GM12801 (cell line): ENCODE data around the gene KIF26B.

Experiments
- TF ChIP-seq, protein P1 (sequence below): IDR thresholded peaks from one replicate; pipeline ENCODE4 v1.5.1; 2011; ENCODE audit warnings: control low read depth; ENCODE audit not compliant: insufficient read length; ENCODE audit errors: extremely low read depth

Gene KIF26B

DNA sequence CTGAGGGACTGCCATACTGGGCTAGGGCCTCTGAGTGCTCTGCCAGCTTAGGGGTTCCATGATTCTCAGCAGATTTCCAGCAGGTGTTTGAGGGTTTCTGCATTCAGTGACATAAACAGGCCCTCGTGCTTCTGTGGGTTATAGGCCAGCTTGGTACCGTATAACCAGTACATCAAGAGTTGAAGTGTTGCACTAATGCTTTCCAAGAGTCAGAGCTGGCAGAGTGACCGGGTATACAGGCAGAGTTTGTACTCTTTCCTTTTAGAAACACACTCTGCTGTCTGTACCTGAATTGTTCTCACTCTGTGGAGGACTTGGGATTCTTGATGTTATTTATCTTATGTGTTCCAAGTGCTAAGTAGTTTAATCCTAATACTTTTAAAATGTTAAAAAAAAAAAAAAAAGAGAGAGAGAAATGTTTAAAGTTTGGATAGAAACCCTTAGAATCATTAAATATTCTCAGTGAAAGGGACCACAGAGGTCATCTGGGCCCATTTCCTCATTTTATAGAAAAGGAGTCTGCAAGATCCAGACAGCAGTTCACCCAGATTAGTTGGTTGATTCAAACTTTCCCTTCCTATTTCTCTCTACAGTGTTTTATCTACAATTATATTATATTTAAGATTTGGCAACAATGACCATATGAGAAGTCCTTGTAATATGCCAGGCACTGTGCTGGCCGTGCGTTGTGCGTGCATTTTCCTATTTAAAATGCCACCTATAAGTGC, 325.8 kb downstream of the KIF26B start:
- TF ChIP-seq, protein P1, sequence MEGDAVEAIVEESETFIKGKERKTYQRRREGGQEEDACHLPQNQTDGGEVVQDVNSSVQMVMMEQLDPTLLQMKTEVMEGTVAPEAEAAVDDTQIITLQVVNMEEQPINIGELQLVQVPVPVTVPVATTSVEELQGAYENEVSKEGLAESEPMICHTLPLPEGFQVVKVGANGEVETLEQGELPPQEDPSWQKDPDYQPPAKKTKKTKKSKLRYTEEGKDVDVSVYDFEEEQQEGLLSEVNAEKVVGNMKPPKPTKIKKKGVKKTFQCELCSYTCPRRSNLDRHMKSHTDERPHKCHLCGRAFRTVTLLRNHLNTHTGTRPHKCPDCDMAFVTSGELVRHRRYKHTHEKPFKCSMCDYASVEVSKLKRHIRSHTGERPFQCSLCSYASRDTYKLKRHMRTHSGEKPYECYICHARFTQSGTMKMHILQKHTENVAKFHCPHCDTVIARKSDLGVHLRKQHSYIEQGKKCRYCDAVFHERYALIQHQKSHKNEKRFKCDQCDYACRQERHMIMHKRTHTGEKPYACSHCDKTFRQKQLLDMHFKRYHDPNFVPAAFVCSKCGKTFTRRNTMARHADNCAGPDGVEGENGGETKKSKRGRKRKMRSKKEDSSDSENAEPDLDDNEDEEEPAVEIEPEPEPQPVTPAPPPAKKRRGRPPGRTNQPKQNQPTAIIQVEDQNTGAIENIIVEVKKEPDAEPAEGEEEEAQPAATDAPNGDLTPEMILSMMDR: no peak

DNA sequence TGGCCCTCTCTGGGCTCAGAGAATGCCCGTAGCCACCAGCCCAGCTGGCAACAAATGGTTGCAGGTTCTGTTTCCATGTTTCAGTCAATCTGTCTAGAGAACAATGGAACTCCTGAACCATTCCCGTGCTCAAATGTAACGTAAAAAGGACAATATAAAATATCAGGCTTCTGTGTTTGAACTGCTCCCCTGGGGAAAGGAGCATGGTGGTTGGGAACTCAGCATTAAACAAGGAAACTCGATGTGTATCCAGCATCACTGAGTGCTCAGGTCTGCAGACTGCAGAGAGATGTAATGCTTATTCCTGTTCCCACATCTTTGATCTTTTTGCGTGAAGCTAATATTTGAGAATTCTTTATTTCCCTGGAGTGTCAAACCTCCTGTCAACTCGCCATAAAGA, 326.5 kb downstream of the KIF26B start:
- TF ChIP-seq, protein P1: no peak

DNA sequence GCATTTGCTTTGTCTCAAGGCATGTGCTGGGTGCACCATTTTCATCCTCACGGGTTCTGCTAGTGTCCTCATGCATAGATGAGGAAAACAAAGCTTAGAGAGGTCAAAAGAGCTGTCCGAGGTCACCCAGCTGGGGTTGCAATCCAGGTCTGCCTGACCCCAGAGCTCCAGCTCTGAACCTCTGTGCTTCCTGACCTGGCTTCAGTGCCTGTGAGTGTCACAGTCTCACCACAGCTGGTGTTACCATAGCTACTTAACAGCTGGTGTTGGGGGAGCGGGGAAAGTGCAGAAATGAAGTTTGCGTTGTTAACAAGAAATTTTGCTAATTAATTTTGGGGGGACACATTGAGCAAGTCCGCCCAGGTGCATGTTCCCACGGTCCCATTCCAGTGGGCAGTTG, 328.5 kb downstream of the KIF26B start:
- TF ChIP-seq, protein P1: no peak

DNA sequence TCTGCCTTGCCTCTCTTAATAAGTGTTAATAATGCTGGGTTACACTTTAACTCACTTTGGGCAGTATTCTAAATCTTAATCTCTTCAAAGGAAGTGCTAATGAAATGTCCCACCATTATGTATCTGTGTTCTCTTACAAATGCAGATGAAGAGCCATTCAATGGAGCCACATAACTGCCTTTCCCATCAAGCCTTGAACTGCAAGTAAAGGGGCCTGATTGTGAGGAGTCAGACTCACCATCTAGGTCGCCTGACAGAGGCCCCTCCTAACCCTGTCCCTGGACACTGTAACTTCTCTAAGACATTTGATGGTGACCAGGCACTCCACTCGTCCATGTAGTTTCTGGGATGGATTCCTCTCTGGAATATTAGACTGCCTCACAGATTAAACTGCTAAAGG, 329.4 kb downstream of the KIF26B start:
- TF ChIP-seq, protein P1: no peak

DNA sequence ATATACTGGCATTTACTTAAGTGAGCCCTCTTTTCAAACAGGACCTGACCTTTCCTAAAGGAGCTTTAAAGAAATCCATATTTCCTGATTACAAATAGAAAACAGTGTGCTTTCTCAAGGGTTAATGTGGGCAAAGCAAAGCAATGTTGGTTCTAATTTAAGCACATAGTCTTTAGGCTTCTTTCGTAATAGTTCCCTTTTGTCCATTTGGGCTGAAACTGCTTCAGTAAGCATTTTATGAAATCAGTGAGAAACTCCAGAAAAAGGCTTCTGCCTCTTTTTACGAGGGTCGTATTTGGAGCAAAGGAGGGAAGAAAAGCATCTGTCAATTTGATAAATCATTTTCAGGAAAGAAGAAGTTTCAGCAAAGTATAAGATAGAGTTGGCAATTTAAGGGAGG, 331.2 kb downstream of the KIF26B start:
- TF ChIP-seq, protein P1: no peak

DNA sequence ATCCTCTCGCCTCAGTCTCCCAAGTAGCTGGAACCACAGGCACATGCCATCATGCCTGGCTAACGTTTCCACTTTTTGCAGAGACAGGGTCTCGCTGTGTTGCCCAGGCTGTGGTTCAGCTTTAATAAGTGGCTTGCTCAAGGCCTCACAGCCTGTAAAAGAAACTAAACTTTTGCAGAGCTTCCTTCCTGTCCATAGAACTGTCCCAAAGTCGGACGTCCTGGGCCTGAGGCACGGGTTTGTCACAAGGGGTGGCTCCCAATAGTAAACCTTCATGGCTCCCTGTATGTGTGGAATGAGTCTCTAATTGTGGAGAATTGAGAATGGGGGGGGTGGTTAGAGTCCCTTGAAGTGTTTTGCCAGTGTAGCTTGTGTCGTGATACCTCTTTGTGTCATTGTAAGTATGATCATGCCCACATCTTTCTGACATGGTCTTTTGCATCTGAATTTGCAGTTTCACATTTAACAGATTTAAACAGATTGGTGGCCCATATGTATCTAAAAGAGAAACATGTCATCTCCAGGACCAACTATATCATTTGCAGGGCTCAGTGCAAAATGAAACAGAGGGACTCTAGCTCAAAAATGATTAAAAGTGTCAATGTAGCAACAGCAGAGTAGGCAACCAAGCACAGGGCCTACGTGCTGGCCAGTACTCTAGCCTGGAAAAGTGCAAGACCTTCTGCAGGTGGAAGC, 332.1 kb downstream of the KIF26B start:
- TF ChIP-seq, protein P1: no peak

DNA sequence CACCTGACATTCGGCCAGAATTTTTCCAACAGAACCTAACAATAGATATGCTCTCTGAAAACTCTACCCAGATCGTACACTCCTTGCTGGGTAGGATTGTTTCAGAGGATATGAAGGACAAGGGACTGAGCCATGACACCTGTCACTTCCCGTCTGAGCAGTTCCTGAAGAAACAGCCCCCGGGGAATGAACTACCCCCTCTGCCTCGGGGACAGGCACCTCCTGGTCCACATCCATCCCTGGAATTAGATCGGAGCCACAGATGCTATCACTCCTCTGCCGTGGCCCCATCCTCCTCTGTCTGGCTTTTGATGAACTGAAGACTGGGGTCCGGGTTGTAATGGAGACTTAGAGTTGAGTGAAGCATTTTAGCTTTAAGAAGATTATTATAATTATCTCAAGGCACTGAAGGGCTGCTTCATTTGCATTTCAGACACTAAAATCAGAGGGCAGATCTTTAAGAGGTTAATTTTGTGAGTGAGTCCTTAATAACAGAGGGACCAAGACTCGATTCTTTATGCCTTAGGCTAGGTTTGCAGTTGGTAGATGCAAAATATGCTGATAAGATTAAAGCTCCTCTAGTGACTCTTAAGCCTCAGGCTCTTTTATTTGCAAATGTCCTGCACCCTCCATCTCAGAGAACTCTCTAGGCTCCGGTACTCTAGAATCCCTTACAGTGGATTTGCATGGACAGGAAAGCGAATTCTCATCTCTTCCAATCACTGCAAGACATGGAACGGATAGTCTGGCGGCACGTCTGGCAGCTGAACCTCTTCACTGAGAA, 333.8 kb downstream of the KIF26B start:
- TF ChIP-seq, protein P1: no peak
